ENCODE measurements around the gene ATG16L2.
"Not testable (repeated sequence)": the region's sequence is repeated elsewhere in the genome, so short reads cannot be mapped to it uniquely, and the experiment has no call there.

Gene ATG16L2

GRCh38 chr11:72779495-72780128 is 34.6 kb upstream of the ATG16L2 start:
- DNase-seq: no peak

GRCh38 chr11:72780296-72781062 is 33.7 kb upstream of the ATG16L2 start:
- no peak for DNase-seq

- DNase-seq: no peak
Observed at GRCh38 chr11:72781063-72781312, 33.2 kb upstream of the ATG16L2 start.

- peak; percentile 64 for DNase-seq
Observed at GRCh38 chr11:72781313-72782080, 32.7 kb upstream of the ATG16L2 start.

GRCh38 chr11:72782081-72782920 is 31.9 kb upstream of the ATG16L2 start:
- DNase-seq: no peak

GRCh38 chr11:72783144-72783905 is 30.9 kb upstream of the ATG16L2 start:
- no peak for DNase-seq

GRCh38 chr11:72784662-72785061 is 29.5 kb upstream of the ATG16L2 start:
- no peak for DNase-seq

- DNase-seq: no peak
Observed at GRCh38 chr11:72786305-72787215, 27.7 kb upstream of the ATG16L2 start.

- no peak for DNase-seq
Observed at GRCh38 chr11:72787216-72788104, 26.8 kb upstream of the ATG16L2 start.

- DNase-seq: no peak
Observed at GRCh38 chr11:72788241-72788640, 26.0 kb upstream of the ATG16L2 start.

GRCh38 chr11:72789493-72790131 is 24.6 kb upstream of the ATG16L2 start:
- no peak for DNase-seq

GRCh38 chr11:72791228-72791627 is 23.0 kb upstream of the ATG16L2 start:
- not testable (repeated sequence) for DNase-seq

GRCh38 chr11:72792437-72793021 is 21.7 kb upstream of the ATG16L2 start:
- DNase-seq: no peak

GRCh38 chr11:72793076-72793424 is 21.2 kb upstream of the ATG16L2 start:
- DNase-seq: no peak

- DNase-seq: peak; percentile 93
Observed at GRCh38 chr11:72793425-72794367, 20.5 kb upstream of the ATG16L2 start, which contains the start of gene STARD10. TSS of gene STARD10 (minus strand) at chr11:72794047. CDS start at chr11:72781181, 12,866 bp downstream.

GRCh38 chr11:72798361-72798760 is 15.8 kb upstream of the ATG16L2 start:
- DNase-seq: no peak

GRCh38 chr11:72799441-72799840 is 14.8 kb upstream of the ATG16L2 start:
- DNase-seq: no peak

GRCh38 chr11:72802822-72803221 is 11.4 kb upstream of the ATG16L2 start:
- no peak for DNase-seq

Data from activated CD4-positive, alpha-beta T cell treated with anti-CD3 and anti-CD28 coated beads, Interleukin-2, amount 50 U/mL, for 1 hour (primary cell).